Endometrial microvascular endothelial cells (primary cell): ENCODE data around the gene BID. TPM values are rescaled to one million over a fixed set of nuclear protein-coding genes. Genes with fewer than 3 reads are reported as not detected.
"Not testable (repeated sequence)": the region's sequence is repeated elsewhere in the genome, so short reads cannot be mapped to it uniquely, and the experiment has no call there.

ENCODE experiments used
- in situ Hi-C: cut with HindIII; loops from 2 replicates; pipeline ENCODE4 v1.10.0; 2017; ENCODE audit warnings: low sequenced_read_pairs, low pct_unique_long_range_greater_than_20kb; ENCODE audit errors: inconsistent ontology term
- total RNA-seq: library from RNA; depleted of rRNA; stranded (reverse); fragments of >200 nt; gene quantifications from one replicate; pipeline ENCODE4 v1.2.3, GENCODE V29; 2015; ENCODE audit errors: inconsistent ontology term

Gene BID
- total RNA-seq, 1 donor from 2014 or later = 117 TPM

- in situ Hi-C loops = no loop called here
Measured at GRCh38 chr22:17724678-17725499, 49.4 kb downstream of the BID start.

- in situ Hi-C loops = no loop called here
Measured at GRCh38 chr22:17724241-17724640, 50.0 kb downstream of the BID start.

GRCh38 chr22:17719911-17720310, 54.4 kb downstream of the BID start:
- in situ Hi-C loops = no loop called here

- in situ Hi-C loops = no loop called here
Measured at GRCh38 chr22:17717708-17718107, 56.6 kb downstream of the BID start.

- in situ Hi-C loops = no loop called here
Measured at GRCh38 chr22:17716529-17716928, 57.7 kb downstream of the BID start.

- in situ Hi-C loops = no loop called here
Measured at GRCh38 chr22:17712441-17712840, 61.8 kb downstream of the BID start.

GRCh38 chr22:17710023-17710422, 64.2 kb downstream of the BID start:
- in situ Hi-C loops = no loop called here

- in situ Hi-C loops = no loop called here
Measured at GRCh38 chr22:17707526-17707925, 66.7 kb downstream of the BID start.

GRCh38 chr22:17706947-17707346, 67.3 kb downstream of the BID start:
- in situ Hi-C loops = no loop called here

GRCh38 chr22:17705951-17706900, 68.0 kb downstream of the BID start:
- in situ Hi-C loops = no loop called here

GRCh38 chr22:17705546-17705945, 68.7 kb downstream of the BID start:
- in situ Hi-C loops = no loop called here

GRCh38 chr22:17703811-17704210, 70.5 kb downstream of the BID start:
- in situ Hi-C loops = no loop called here

- in situ Hi-C loops = no loop called here
Measured at GRCh38 chr22:17700778-17701177, 73.5 kb downstream of the BID start.

- in situ Hi-C loops = no loop called here
Measured at GRCh38 chr22:17699696-17700340, 74.5 kb downstream of the BID start.

- in situ Hi-C loops = no loop called here
Measured at GRCh38 chr22:17698948-17699347, 75.3 kb downstream of the BID start.

- in situ Hi-C loops = not testable (repeated sequence)
Measured at GRCh38 chr22:17698276-17698675, 76.0 kb downstream of the BID start.

- in situ Hi-C loops = not testable (repeated sequence)
Measured at GRCh38 chr22:17697196-17697595, 77.1 kb downstream of the BID start.

- in situ Hi-C loops = no loop called here
Measured at GRCh38 chr22:17695986-17696385, 78.3 kb downstream of the BID start.

GRCh38 chr22:17694752-17695151, 79.5 kb downstream of the BID start:
- in situ Hi-C loops = no loop called here
